GM19463 (cell line): Measurements from ENCODE around the gene TFPI.

ENCODE experiments used
- ATAC-seq: cut with Tn5 transposase; IDR thresholded peaks from one replicate; pipeline ENCODE4 v1.9.1; 2021; ENCODE audit warnings: mild to moderate bottlenecking, moderate library complexity; ENCODE audit not compliant: unreplicated experiment

TFPI gene

DNA sequence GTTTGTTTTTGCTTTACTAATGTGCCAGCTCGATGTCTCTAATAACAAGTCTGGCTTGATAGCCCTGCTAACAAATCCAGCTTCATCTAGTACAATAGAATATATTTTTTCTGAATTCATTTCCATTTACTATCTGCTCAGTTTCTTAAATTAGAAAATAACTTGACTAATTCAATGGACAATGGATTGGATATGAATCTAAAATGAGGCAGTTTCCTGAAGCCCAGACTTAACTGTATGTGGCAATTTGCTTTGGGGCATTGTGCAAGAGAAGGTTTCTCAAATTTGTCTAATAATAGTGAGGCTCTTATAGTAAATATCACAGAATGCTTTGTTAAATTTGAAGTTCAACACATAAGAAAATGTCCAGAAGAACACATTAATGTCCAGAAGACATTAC is 132.0 kb downstream of the TFPI start:
- ATAC-seq = no peak

DNA sequence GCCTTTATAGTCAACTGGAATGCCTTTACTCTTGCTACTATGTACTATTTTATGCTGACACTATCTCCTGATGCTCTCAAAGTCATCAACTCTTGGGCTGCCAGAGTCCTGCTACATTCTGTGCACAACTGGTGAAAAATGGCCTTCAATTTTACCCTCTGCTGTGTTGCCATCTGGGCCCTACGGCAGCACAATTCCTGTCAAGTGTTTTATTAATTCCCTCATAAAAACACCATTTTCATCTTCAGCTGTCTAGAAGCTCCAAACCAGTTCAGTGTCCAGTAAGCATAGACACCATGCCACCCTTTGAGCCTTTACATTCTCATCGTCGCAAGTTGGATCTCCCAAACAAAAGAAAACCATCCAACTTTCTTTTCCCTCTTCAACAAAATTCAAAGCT is 132.7 kb downstream of the TFPI start:
- ATAC-seq = no peak

DNA sequence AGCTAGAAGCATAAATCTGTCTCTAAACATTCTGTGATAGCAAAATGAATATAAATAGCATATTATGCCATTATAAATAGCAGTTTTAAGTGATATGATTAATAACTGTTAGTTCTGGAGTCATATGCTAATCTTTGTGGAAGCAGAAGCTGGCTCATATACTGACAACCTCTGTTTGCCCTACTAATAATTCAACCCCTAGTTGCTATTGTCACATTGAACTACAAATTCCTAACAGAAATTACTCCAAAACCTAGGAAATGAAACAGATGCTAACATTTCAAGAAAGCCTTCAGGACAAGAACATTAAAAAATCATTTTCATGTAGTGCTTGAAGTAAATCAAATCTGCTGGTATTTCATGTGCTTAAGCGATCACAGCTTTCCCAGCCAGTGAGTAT is 134.4 kb downstream of the TFPI start:
- no peak for ATAC-seq

DNA sequence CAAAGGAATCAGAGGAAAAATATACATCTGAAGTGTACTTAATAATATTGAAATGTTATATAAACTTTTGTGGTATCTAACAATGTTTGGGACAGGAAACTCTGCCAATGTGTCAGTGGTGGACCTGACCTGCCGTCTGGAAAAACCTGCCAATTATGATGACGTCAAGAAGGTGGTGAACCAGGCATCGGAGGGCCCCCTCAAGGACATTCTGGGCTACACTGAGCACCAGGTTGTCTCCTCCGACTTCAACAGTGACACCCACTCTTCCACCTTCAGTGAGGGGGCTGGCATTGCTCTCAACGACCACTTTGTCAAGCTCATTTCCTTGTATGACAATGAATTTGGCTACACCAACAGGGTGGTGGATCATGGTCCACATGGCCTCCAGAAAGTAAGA is 138.8 kb downstream of the TFPI start:
- ATAC-seq = no peak
